Measurements from ENCODE around the gene IMPDH1.

DNA sequence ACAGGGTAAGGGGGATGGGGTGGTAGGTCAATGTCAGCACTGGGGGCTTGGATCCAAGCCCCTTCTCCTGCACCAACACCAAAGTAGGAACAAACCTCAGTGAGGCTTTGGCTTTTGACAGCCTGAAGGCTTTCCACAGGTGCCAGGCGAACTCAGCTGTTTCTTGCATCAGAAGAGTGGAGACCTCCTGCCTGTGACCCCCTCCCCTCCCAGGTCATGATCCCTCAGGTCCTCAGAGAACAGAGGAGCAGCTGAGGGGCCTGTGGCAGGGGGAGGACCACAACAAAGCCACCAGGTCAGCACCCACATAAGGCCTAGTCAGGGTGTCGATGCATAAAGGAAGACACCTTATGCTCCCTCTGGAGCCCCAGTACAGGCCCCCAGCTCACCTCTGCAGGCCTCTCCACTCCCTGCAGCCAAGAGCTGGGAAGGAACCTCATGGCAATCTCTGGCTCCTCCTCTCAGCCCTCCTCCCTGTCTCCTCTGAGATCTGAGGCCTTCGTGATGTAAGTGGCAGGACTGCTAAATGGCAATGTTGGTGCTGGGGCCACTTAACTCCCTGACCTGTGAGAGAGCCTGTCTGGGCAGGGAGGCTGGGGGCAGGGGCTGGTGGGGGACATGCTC, 29.2 kb downstream of the IMPDH1 start:
- TF ChIP-seq, protein P1, sequence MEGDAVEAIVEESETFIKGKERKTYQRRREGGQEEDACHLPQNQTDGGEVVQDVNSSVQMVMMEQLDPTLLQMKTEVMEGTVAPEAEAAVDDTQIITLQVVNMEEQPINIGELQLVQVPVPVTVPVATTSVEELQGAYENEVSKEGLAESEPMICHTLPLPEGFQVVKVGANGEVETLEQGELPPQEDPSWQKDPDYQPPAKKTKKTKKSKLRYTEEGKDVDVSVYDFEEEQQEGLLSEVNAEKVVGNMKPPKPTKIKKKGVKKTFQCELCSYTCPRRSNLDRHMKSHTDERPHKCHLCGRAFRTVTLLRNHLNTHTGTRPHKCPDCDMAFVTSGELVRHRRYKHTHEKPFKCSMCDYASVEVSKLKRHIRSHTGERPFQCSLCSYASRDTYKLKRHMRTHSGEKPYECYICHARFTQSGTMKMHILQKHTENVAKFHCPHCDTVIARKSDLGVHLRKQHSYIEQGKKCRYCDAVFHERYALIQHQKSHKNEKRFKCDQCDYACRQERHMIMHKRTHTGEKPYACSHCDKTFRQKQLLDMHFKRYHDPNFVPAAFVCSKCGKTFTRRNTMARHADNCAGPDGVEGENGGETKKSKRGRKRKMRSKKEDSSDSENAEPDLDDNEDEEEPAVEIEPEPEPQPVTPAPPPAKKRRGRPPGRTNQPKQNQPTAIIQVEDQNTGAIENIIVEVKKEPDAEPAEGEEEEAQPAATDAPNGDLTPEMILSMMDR (IDR thresholded peaks at IDR 0.05): no peak
- TF ChIP-seq POLR2A (IDR thresholded peaks at IDR 0.05): no peak

Measured in testis (tissue), 2 donors.